ENCODE data around the gene MACO1. TPM values are rescaled to one million over a fixed set of nuclear protein-coding genes. Genes with fewer than 3 reads are reported as not detected.
A peak's percentile ranks its signal among the peaks of the same experiment; 100 is the strongest.
"Not testable (repeated sequence)": the region's sequence is repeated elsewhere in the genome, so short reads cannot be mapped to it uniquely, and the experiment has no call there.

The MACO1 gene
- 10 to 100 TPM; 25.6 to 31.8 (median 28.7) TPM for total RNA-seq

- H3K27me3 ChIP-seq, result no peaks in the 10 kb centered on the region
- intact Hi-C loops (cut with DNase I), result no loop called here
- peak; percentile 16 to 91 for TF ChIP-seq POLR2A (IDR thresholded peaks at IDR 0.05)
- no peak for TF ChIP-seq CTCF (IDR thresholded peaks at IDR 0.05)
- H3K27ac ChIP-seq, result peak within 1 kb of the TSS; percentile 87 to 90 (median 88)
- H3K4me3 ChIP-seq (replicated peaks in 1 of 3), result peak within 1 kb of the TSS; percentile 66 to 94 (median 87)
- WGBS, 2 donors, result 0% methylated on average over 35 to 43 of the region's 87 CpGs
- peaks cover 30 to 39% of the 10 kb centered on the region in 2 donors for H3K4me1 ChIP-seq
- H3K36me3 ChIP-seq, result no peaks in the 10 kb centered on the region
- DNase-seq, result peak; percentile 97
- no peaks in the 10 kb centered on the region for H3K9me3 ChIP-seq
Measured at GRCh38 chr1:25430073-25430966, at the start of gene MACO1. Gene MACO1, plus strand, starts transcription at chr1:25430897. Its CDS starts 202 bp downstream, at chr1:25431099.

- H3K27me3 ChIP-seq; intact Hi-C loops (cut with DNase I): not testable (repeated sequence)
- WGBS, 2 donors, result 78 to 95% methylated on average over 1 of the region's 1 CpG
Measured at GRCh38 chr1:25382543-25382942, 48.2 kb upstream of the MACO1 start.

GRCh38 chr1:25383090-25383489 lies 47.6 kb upstream of the MACO1 start:
- H3K4me1 ChIP-seq; H3K36me3 ChIP-seq; DNase-seq; H3K4me3 ChIP-seq (replicated peaks in 1 of 3); H3K9me3 ChIP-seq; H3K27ac ChIP-seq; H3K27me3 ChIP-seq; intact Hi-C loops (cut with DNase I): not testable (repeated sequence)
- WGBS, 2 donors, result 90 to 93% methylated on average over 1 of the region's 1 CpG

More at GRCh38 chr1:25382543-25382942, 48.2 kb upstream of the MACO1 start:
- H3K4me3 ChIP-seq (replicated peaks in 1 of 3); H3K9me3 ChIP-seq; H3K27ac ChIP-seq; H3K36me3 ChIP-seq; DNase-seq; H3K4me1 ChIP-seq: not testable (repeated sequence)

GRCh38 chr1:25383875-25384274 lies 46.8 kb upstream of the MACO1 start:
- H3K9me3 ChIP-seq; DNase-seq; H3K36me3 ChIP-seq; H3K27ac ChIP-seq; H3K4me1 ChIP-seq; intact Hi-C loops (cut with DNase I); H3K4me3 ChIP-seq (replicated peaks in 1 of 3); H3K27me3 ChIP-seq: not testable (repeated sequence)
- WGBS, 2 donors, result no CpG with 5 or more reads among the region's 1 CpG

GRCh38 chr1:25387096-25387495 lies 43.6 kb upstream of the MACO1 start:
- H3K4me3 ChIP-seq (replicated peaks in 1 of 3); H3K27ac ChIP-seq; intact Hi-C loops (cut with DNase I); H3K4me1 ChIP-seq; H3K9me3 ChIP-seq; H3K36me3 ChIP-seq; DNase-seq; H3K27me3 ChIP-seq: not testable (repeated sequence)
- WGBS, 2 donors, result 75 to 79% methylated on average over 4 of the region's 4 CpGs

- H3K4me3 ChIP-seq (replicated peaks in 1 of 3); H3K4me1 ChIP-seq; H3K36me3 ChIP-seq; H3K27me3 ChIP-seq; intact Hi-C loops (cut with DNase I); H3K9me3 ChIP-seq; H3K27ac ChIP-seq: not testable (repeated sequence)
- WGBS, 2 donors, result 68 to 71% methylated on average over 4 of the region's 9 CpGs
- peak; percentile 9 to 11 for DNase-seq
Measured at GRCh38 chr1:25388691-25389090, 42.0 kb upstream of the MACO1 start.

GRCh38 chr1:25389721-25390120 lies 41.0 kb upstream of the MACO1 start:
- H3K36me3 ChIP-seq; H3K27me3 ChIP-seq; H3K27ac ChIP-seq; intact Hi-C loops (cut with DNase I); DNase-seq; H3K4me3 ChIP-seq (replicated peaks in 1 of 3); H3K9me3 ChIP-seq; H3K4me1 ChIP-seq: not testable (repeated sequence)
- WGBS, 2 donors, result 77 to 96% methylated on average over 3 of the region's 3 CpGs

- H3K27ac ChIP-seq, result no peak overlapping the region
- H3K36me3 ChIP-seq, result no peaks in the 10 kb centered on the region
- no peaks in the 10 kb centered on the region for H3K27me3 ChIP-seq
- intact Hi-C loops (cut with DNase I), result no loop called here
- H3K9me3 ChIP-seq, result no peaks in the 10 kb centered on the region
- no peaks in the 10 kb centered on the region for H3K4me1 ChIP-seq
- TF ChIP-seq CTCF (IDR thresholded peaks at IDR 0.05) (no peak), POLR2A (IDR thresholded peaks at IDR 0.05) (no peak)
- no peak for DNase-seq
- WGBS, 2 donors, result 97 to 98% methylated on average over 6 of the region's 6 CpGs
- H3K4me3 ChIP-seq (replicated peaks in 1 of 3), result no peak overlapping the region
Measured at GRCh38 chr1:25392841-25393240, 37.9 kb upstream of the MACO1 start.

- DNase-seq; H3K9me3 ChIP-seq; H3K27me3 ChIP-seq; intact Hi-C loops (cut with DNase I); H3K27ac ChIP-seq; H3K36me3 ChIP-seq; H3K4me3 ChIP-seq (replicated peaks in 1 of 3); H3K4me1 ChIP-seq: not testable (repeated sequence)
- WGBS, 2 donors, result 58 to 65% methylated on average over 5 to 6 of the region's 10 CpGs
Measured at GRCh38 chr1:25397549-25397948, 33.1 kb upstream of the MACO1 start.

GRCh38 chr1:25398079-25398478 lies 32.6 kb upstream of the MACO1 start:
- H3K4me3 ChIP-seq (replicated peaks in 1 of 3); H3K9me3 ChIP-seq; DNase-seq; H3K27me3 ChIP-seq; H3K4me1 ChIP-seq; intact Hi-C loops (cut with DNase I); H3K36me3 ChIP-seq; H3K27ac ChIP-seq: not testable (repeated sequence)
- WGBS, 2 donors, result no CpG with 5 or more reads among the region's 2 CpGs

All from thyroid gland (tissue), 4 donors.